Measurements from ENCODE around the gene ABHD17B.

ABHD17B gene

DNA sequence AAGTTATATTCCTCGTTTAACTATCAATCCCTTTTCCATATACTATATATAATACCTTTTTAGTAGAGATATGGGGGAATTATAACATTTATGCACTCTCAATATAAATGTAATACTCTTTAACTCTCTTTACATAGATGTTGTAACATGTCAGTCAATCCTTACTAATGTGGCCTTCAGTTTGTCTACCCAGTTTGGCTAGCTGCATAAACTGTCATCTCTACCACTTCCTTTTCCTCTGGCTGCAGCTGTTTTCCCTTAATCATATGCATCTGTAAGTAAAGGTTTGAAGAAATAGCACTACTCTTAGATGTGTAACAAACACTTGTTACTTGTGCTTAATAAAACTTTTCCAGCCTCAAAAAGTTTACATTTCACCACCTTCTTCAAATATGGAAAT lies 13.4 kb downstream of the ABHD17B start:
- DNase-seq (ENCODE audit: extremely low read depth, low read depth), result no peak
- TF ChIP-seq, protein P1, sequence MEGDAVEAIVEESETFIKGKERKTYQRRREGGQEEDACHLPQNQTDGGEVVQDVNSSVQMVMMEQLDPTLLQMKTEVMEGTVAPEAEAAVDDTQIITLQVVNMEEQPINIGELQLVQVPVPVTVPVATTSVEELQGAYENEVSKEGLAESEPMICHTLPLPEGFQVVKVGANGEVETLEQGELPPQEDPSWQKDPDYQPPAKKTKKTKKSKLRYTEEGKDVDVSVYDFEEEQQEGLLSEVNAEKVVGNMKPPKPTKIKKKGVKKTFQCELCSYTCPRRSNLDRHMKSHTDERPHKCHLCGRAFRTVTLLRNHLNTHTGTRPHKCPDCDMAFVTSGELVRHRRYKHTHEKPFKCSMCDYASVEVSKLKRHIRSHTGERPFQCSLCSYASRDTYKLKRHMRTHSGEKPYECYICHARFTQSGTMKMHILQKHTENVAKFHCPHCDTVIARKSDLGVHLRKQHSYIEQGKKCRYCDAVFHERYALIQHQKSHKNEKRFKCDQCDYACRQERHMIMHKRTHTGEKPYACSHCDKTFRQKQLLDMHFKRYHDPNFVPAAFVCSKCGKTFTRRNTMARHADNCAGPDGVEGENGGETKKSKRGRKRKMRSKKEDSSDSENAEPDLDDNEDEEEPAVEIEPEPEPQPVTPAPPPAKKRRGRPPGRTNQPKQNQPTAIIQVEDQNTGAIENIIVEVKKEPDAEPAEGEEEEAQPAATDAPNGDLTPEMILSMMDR (IDR thresholded peaks at IDR 0.05; ENCODE audit: low read depth, low read length), result no peak

DNA sequence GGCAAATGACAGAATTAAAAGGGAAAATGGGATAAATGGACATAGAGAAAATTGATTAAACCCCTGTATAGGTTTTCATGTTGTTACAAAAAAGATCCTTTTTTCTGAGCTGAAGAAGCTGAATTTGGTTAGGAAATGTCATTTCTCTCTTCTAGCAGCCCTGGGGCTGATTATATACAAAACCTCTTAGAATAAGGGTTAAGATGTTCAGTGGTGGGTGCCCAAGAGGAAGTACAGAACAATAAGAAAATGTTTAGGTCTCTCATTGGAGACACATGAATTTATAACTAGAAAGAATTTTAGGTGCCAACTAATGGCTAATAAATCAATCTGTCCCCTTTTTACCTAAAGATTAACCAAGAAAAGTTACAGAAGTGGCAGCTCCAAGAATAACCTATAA lies 14.2 kb downstream of the ABHD17B start:
- no peak for DNase-seq (ENCODE audit: extremely low read depth, low read depth)
- TF ChIP-seq, protein P1 (IDR thresholded peaks at IDR 0.05; ENCODE audit: low read depth, low read length), result no peak

DNA sequence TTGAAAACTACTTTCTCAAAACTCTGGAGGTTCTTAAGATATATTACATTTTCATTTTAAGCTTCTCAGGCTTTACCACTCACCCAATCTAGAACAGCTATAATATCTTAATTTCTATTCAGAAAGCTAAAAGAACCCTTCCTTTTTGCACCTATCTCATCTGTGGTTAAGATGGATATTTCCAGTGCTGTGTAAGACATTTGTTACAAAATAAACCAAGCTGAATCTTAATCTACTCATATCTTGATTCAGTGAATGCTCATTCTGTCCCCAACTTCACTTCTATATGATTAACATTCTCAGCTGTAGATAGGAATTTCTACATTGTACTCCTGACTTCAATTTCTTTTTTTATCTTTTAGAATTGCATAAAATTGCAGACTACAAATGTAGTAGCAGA lies 15.0 kb downstream of the ABHD17B start:
- TF ChIP-seq, protein P1 (IDR thresholded peaks at IDR 0.05; ENCODE audit: low read depth, low read length), result no peak
- no peak for DNase-seq (ENCODE audit: extremely low read depth, low read depth)

DNA sequence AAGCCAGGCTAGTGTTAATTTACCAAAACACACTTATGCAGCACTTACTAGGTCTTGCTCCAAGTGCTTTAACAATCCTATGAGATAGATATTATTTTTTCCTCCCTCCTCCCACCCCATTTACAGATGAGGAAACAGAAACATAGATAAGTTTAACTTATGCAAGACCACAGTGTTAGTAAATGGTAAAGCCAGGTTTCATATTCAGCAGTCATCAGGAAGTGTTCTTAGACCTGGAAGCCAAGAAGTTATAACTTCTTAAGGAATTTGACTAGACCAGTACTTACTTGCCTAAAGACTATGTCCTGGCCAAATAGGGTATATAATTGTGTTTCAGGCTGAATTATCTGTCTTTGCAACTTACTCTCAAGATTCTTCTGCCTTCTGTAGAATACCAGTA lies 15.9 kb downstream of the ABHD17B start:
- DNase-seq (ENCODE audit: extremely low read depth, low read depth), result no peak
- TF ChIP-seq, protein P1 (IDR thresholded peaks at IDR 0.05; ENCODE audit: low read depth, low read length), result no peak

DNA sequence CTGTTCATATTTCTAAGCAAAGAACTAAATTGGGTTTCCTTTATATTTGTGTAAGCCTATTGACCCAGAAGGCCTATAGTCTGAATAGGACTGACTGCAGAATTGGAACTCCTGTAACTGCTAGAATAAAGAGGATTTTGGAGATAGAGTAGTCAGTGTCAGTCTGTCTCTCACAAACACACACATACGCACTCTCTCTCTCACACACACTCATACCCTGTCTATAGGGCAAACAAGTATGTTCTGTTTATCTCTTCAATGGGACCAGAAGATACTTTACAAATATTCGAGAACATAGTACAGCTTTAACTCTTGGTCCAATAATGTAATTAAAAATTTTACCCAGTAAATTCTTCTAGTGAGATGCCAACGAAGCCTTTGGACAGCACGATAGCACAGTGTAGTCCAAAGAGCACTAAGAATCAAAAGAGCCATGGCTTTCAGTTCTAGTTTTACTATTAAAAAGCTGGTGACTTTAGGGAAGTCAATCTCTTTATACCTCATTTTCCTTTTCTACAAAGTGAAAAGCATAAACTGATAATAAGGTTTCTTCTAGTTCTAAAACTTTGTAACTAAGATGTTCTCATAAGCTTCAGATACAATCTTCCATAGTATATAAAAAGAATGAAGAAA lies 19.3 kb downstream of the ABHD17B start:
- DNase-seq (ENCODE audit: extremely low read depth, low read depth), result no peak
- TF ChIP-seq, protein P1 (IDR thresholded peaks at IDR 0.05; ENCODE audit: low read depth, low read length), result no peak

DNA sequence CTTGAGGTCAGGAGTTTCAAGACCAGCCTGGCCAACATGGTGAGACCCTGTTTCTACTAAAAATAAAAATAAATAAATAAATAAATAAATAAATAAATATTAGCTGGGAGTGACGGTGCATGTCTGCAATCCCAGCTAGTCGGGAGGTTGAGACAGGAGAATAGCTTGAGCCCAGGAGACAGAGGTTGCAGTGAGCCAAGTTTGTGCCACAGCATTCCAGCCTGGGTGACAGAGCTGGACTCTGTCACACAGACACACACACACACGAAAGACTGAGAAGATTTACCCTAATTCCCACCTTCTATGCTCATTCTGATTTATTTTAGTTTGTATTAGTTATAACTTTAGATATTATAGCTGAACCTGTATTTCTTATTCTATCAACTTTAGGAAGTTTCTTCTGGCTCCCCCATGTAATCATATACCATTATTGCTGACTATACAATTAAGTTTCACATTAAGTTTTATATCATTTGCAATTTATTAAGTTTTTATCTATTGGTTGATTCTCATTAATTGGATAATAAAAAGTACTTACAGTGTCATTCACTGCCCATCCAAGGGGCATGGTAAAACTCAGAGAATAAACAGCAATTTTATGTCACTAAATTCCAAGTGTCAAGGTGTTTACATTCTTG lies 20.8 kb downstream of the ABHD17B start:
- TF ChIP-seq, protein P1 (IDR thresholded peaks at IDR 0.05; ENCODE audit: low read depth, low read length), result no peak
- DNase-seq (ENCODE audit: extremely low read depth, low read depth), result no peak

DNA sequence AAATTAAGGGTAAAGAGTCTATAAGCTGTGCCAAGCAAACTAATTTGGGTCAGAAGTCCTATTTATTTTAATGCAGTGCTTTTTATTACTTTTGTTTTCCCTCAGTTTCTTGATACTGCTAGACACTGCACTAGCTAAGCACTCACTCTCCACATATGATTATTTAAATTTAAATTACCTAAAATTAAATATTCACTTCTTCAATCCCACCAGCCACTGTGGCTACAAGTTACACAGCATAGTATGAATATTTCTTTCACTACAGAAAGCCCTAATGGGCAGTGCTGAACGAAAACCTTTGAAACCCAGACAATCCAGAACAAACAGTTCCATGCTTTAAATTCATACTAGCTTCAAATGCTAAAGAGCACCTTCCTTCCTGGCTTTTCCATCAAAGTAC lies 23.6 kb downstream of the ABHD17B start:
- TF ChIP-seq, protein P1 (IDR thresholded peaks at IDR 0.05; ENCODE audit: low read depth, low read length), result no peak
- no peak for DNase-seq (ENCODE audit: extremely low read depth, low read depth)
